H1 (cell line): ENCODE results near the gene ABCG5. TPM values are rescaled to one million over a fixed set of nuclear protein-coding genes. Genes with fewer than 3 reads are reported as not detected.

Source experiments
- CTCF ChIA-PET: fragments of 300-600 bp; sonication (Branson Sonifier 250); formaldehyde crosslinking; loops from one replicate; lab custom pipeline; 2021; ENCODE audit not compliant: partially characterized antibody; lab: Charles Lee
- POLR2A ChIA-PET: fragments of 300-600 bp; sonication (Branson Sonifier 250); formaldehyde crosslinking; loops from one replicate; lab custom pipeline; 2021; ENCODE audit warnings: inconsistent platforms; ENCODE audit not compliant: partially characterized antibody; lab: Charles Lee
- DNase-seq, 2 experiments: peaks; one replicate each; pipeline versions ENCODE4 v3.0.0 to v3.0.0-alpha.2; 2010 to 2022; ENCODE audit warnings: low spot score in 2 of 2, low read depth in 1 of 2, mixed read lengths in 1 of 2
- FAIRE-seq: peaks from 2 replicates; lab custom pipeline; 2011; peaks lifted over from hg19 to GRCh38; lab: Jason Lieb, UNC
- H2AFZ ChIP-seq: 2 replicates; pipeline ENCODE4 v1.8.1; 2012; ENCODE audit warnings: low read length, inconsistent platforms
- H2AK5ac ChIP-seq: 2 replicates; pipeline ENCODE4 v1.6.1; 2013; ENCODE audit warnings: low read depth, low read length
- H2BK120ac ChIP-seq: replicated peaks from 2 replicates; pipeline ENCODE3; 2013; ENCODE audit warnings: low read depth, low read length, inconsistent platforms
- H2BK12ac ChIP-seq: 2 replicates; pipeline ENCODE4 v1.6.1; 2013; ENCODE audit warnings: low read depth, low read length
- H2BK15ac ChIP-seq: 2 replicates; pipeline ENCODE4 v1.6.1; 2013; ENCODE audit warnings: low read length
- H2BK20ac ChIP-seq: 2 replicates; pipeline ENCODE4 v1.6.1; 2013; ENCODE audit warnings: low read length
- H2BK5ac ChIP-seq: 2 replicates; pipeline ENCODE4 v1.6.1; 2013; ENCODE audit warnings: low read depth, low read length
- H3K14ac ChIP-seq: 2 replicates; pipeline ENCODE4 v1.6.1; 2013; ENCODE audit warnings: inconsistent platforms; ENCODE audit not compliant: insufficient read length
- H3K18ac ChIP-seq: 2 replicates; pipeline ENCODE4 v1.6.1; 2013; ENCODE audit warnings: low read length; ENCODE audit errors: extremely low read depth
- H3K23ac ChIP-seq: 2 replicates; pipeline ENCODE4 v1.6.1; 2013; ENCODE audit warnings: inconsistent platforms; ENCODE audit not compliant: insufficient read length
- H3K23me2 ChIP-seq: 2 replicates; pipeline ENCODE4 v1.6.1; 2013; ENCODE audit warnings: low read depth, low read length
- H3K27ac ChIP-seq: 2 replicates; pipeline ENCODE4 v1.6.1; 2011; ENCODE audit warnings: low read depth, low read length, inconsistent platforms
- H3K27me3 ChIP-seq, 4 experiments: replicated peaks in 1 of 4; 1 replicate in 1 of 4; 2 replicates in 3 of 4; pipeline versions ENCODE4 v1.6.1 to v1.8.1; 2011 to 2013; ENCODE audit warnings: low read length in 3 of 4, mild to moderate bottlenecking in 3 of 4, inconsistent platforms in 2 of 4, mixed read lengths in 2 of 4, moderate library complexity in 1 of 4; ENCODE audit not compliant: control insufficient read depth in 3 of 4, insufficient read depth in 3 of 4; ENCODE audit errors: extremely low read depth in 1 of 4
- H3K36me3 ChIP-seq, 4 experiments: 2 replicates each; pipeline versions ENCODE4 v1.6.1 to v1.8.1; 2011 to 2013; ENCODE audit warnings: mild to moderate bottlenecking in 4 of 4, low read length in 3 of 4, moderate library complexity in 2 of 4, control low read depth in 1 of 4, inconsistent platforms in 1 of 4; ENCODE audit not compliant: insufficient read depth in 4 of 4, control insufficient read depth in 2 of 4
- H3K4ac ChIP-seq: replicated peaks from 2 replicates; pipeline ENCODE3; 2013; ENCODE audit warnings: low read length, low read depth, mixed read lengths, inconsistent platforms; ENCODE audit not compliant: insufficient read length
- H3K4me1 ChIP-seq, 4 experiments: replicated peaks in 1 of 4; 1 replicate in 1 of 4; 2 replicates in 3 of 4; pipeline versions ENCODE4 v1.6.1 to v1.8.1; 2011 to 2013; ENCODE audit warnings: low read length in 3 of 4, inconsistent platforms in 2 of 4, mixed read lengths in 1 of 4; ENCODE audit not compliant: insufficient read depth in 4 of 4, control insufficient read depth in 3 of 4
- H3K4me2 ChIP-seq, 2 experiments: 2 replicates each; pipeline versions ENCODE4 v1.6.1 to v1.8.1; 2011 to 2013; ENCODE audit warnings: low read depth in 2 of 2, low read length in 2 of 2, control low read depth in 1 of 2, inconsistent platforms in 1 of 2, mild to moderate bottlenecking in 1 of 2; ENCODE audit not compliant: insufficient read depth in 1 of 2
- H3K4me3 ChIP-seq, 4 experiments: fragments of 200-600, 300-600 bp in 1 of 4; sonication (generic), shearing (Covaris generic), sonication (Bioruptor Twin) in 1 of 4; 2 replicates each; pipeline versions ENCODE4 v1.5.1 to v1.8.1; 2011 to 2016; ENCODE audit warnings: low read length in 4 of 4, low read depth in 3 of 4, control low read depth in 2 of 4, inconsistent platforms in 2 of 4, mild to moderate bottlenecking in 2 of 4, mixed read lengths in 1 of 4, moderate library complexity in 1 of 4; ENCODE audit not compliant: insufficient read depth in 2 of 4; ENCODE audit errors: extremely low read depth in 1 of 4
- H3K56ac ChIP-seq: replicated peaks from 2 replicates; pipeline ENCODE3; 2013; ENCODE audit warnings: low read depth, mild to moderate bottlenecking, mixed read lengths, low read length, inconsistent platforms; ENCODE audit not compliant: insufficient read length
- H3K79me1 ChIP-seq: 2 replicates; pipeline ENCODE4 v1.6.1; 2013; ENCODE audit warnings: low read depth, low read length, control low read depth
- H3K79me2 ChIP-seq, 2 experiments: 2 replicates each; pipeline versions ENCODE4 v1.6.1 to v1.8.1; 2012 to 2013; ENCODE audit warnings: low read length in 2 of 2, mild to moderate bottlenecking in 2 of 2, inconsistent platforms in 1 of 2; ENCODE audit not compliant: insufficient read depth in 2 of 2, control insufficient read depth in 1 of 2
- H3K9ac ChIP-seq, 4 experiments: replicated peaks in 1 of 4; 1 replicate in 1 of 4; 2 replicates in 3 of 4; pipeline versions ENCODE4 v1.6.1 to v1.8.1; 2011 to 2013; ENCODE audit warnings: low read depth in 3 of 4, low read length in 3 of 4, control low read depth in 2 of 4, mild to moderate bottlenecking in 2 of 4, moderate library complexity in 2 of 4, inconsistent platforms in 1 of 4; ENCODE audit errors: extremely low read depth in 1 of 4
- H3K9me3 ChIP-seq, 2 experiments: 2 replicates each; pipeline versions ENCODE4 v1.6.1 to v1.8.1; 2012 to 2013; ENCODE audit warnings: mild to moderate bottlenecking in 2 of 2, moderate library complexity in 2 of 2, control low read depth in 1 of 2, inconsistent platforms in 1 of 2, low read depth in 1 of 2, low read length in 1 of 2, mixed read lengths in 1 of 2; ENCODE audit not compliant: insufficient read depth in 2 of 2
- H4K20me1 ChIP-seq, 2 experiments: replicated peaks in 1 of 2; 2 replicates each; pipeline versions ENCODE3 to v1.8.1; 2011 to 2013; ENCODE audit warnings: inconsistent platforms in 2 of 2, low read length in 2 of 2, mild to moderate bottlenecking in 1 of 2; ENCODE audit not compliant: insufficient read depth in 2 of 2, control insufficient read depth in 1 of 2
- H4K5ac ChIP-seq: 2 replicates; pipeline ENCODE4 v1.6.1; 2013; ENCODE audit warnings: low read length, low read depth, mixed read lengths, inconsistent platforms; ENCODE audit not compliant: insufficient read length
- H4K8ac ChIP-seq: 2 replicates; pipeline ENCODE4 v1.8.0; 2013; ENCODE audit warnings: mild to moderate bottlenecking, moderate library complexity, low read length, inconsistent platforms; ENCODE audit not compliant: insufficient read depth; ENCODE audit errors: extremely low read depth
- H4K91ac ChIP-seq: replicated peaks from 2 replicates; pipeline ENCODE3; 2013; ENCODE audit warnings: low read length, mixed read lengths, inconsistent platforms; ENCODE audit not compliant: insufficient read length
- HDAC6 ChIP-seq: IDR thresholded peaks from one replicate; pipeline ENCODE4 v1.7.1; 2012; ENCODE audit warnings: low read depth, mild to moderate bottlenecking, inconsistent platforms, low read length, moderate library complexity
- TBP ChIP-seq: IDR thresholded peaks from 2 replicates; pipeline ENCODE4 v1.6.1; 2011; ENCODE audit warnings: low read depth, low read length, improper control_type of control experiment
- USF2 ChIP-seq: IDR thresholded peaks from 2 replicates; pipeline ENCODE4 v1.6.1; 2011; ENCODE audit warnings: low read length, improper control_type of control experiment
- WGBS, 2 experiments: shearing (Covaris generic) in 1 of 2; methylation state at CpG; one replicate each; pipeline versions ENCODE4 v1.1.6 to v1.1.7; 2013 to 2015; ENCODE audit warnings: low lambda C conversion rate in 2 of 2, mixed read lengths in 2 of 2, inconsistent platforms in 1 of 2, low coverage in 1 of 2, missing lambda C conversion rate in 1 of 2; ENCODE audit not compliant: insufficient replicate concordance in 2 of 2, insufficient coverage in 1 of 2, insufficient read length in 1 of 2; ENCODE audit errors: extremely low coverage in 1 of 2, missing lambda C conversion rate in 1 of 2; 5-methylcytosine and 5-hydroxymethylcytosine counted together
- polyA plus RNA-seq, 7 experiments: library from polyadenylated mRNA; depleted of rRNA in 3 of 7; stranded (reverse) in 5 of 7; unstranded in 2 of 7; fragments of >200 nt in 5 of 7; fragments of 200-250 nt in 2 of 7; gene quantifications; 1 replicate in 5 of 7; 2 replicates in 1 of 7; 4 replicates in 1 of 7; pipeline versions ENCODE4 v1.2.1 to v1.2.3, GENCODE V29; 2011 to 2013; ENCODE audit warnings: missing spikeins in 2 of 7, mixed read lengths in 2 of 7
- total RNA-seq: library from RNA; stranded (reverse); fragmentation: NEBNext Ultra II Directional; extraction: Animal tissue kit (Norgen Biotek cat#: 25700); gene quantifications from 2 replicates; pipeline ENCODE4 v1.2.1, GENCODE V29; 2021

ABCG5 gene
- total and polyA plus RNA-seq, 2 of the 8 experiments (the other 6 are each of a cell fraction or from before 2014, with no cell fraction given), result not detected

- POLR2A ChIA-PET, result interaction anchor here (0.9 kb wide), 1 partner anchor 234 kb away, joined by 3 read pairs; no protein-coding TSS in a partner anchor
- H3K9me3 ChIP-seq, result no peaks in the 10 kb centered on the region
- H3K79me2 ChIP-seq, result no peaks in the 10 kb centered on the region
- DNase-seq (peak in 1 of 2 experiments; percentile 32), FAIRE-seq (no peak)
- no peak overlapping the region for H2BK20ac ChIP-seq
- CTCF ChIA-PET, result interaction anchor here (0.6 to 2.8 kb wide), 4 partner anchors 22 to 682 kb away, joined by 3 to 6 read pairs (median 6); no protein-coding TSS in a partner anchor
- H3K4me2 ChIP-seq, result no peak overlapping the region
- no peak overlapping the region for H3K56ac ChIP-seq
- H3K36me3 ChIP-seq, result no peaks in the 10 kb centered on the region
- no peak overlapping the region; the same call in 1 of the 2 replicates for H4K8ac ChIP-seq
- WGBS, 2 experiments, result 94% methylated on average over 11 of the region's 11 CpGs; no CpG with 5 or more reads in 1 of the 2 experiments
- no peak overlapping the region for H4K5ac ChIP-seq
- H3K14ac ChIP-seq, result no peak overlapping the region
- no peak overlapping the region for H3K4ac ChIP-seq
- H2BK5ac ChIP-seq, result no peak overlapping the region
- no peaks in the 10 kb centered on the region for H3K79me1 ChIP-seq
- no peak overlapping the region for H3K9ac ChIP-seq
- peak overlapping the region; percentile 77; the same call in 1 of the 2 replicates for H2AFZ ChIP-seq
- H3K27me3 ChIP-seq, result no peaks in the 10 kb centered on the region
- H3K18ac ChIP-seq, result no peak overlapping the region
- no peak overlapping the region for H2BK15ac ChIP-seq
- no peaks in the 10 kb centered on the region for H3K23me2 ChIP-seq
- no peak overlapping the region for H2BK12ac ChIP-seq
- H4K20me1 ChIP-seq, result no peaks in the 10 kb centered on the region
- H2AK5ac ChIP-seq, result no peak overlapping the region
- no peak overlapping the region for H3K27ac ChIP-seq
- H3K4me1 ChIP-seq, result peaks cover 0 to 3% (median 1%) of the 10 kb centered on the region in 4 experiments; a peak in 2 of 7 replicates
- no peak overlapping the region for H3K4me3 ChIP-seq
- no peak overlapping the region for H4K91ac ChIP-seq
- H2BK120ac ChIP-seq, result no peak overlapping the region
- TF ChIP-seq TBP (no peak), HDAC6 (no peak), USF2 (no peak)
- H3K23ac ChIP-seq, result no peak overlapping the region
Observed at GRCh38 chr2:43823751-43824150, 14.9 kb downstream of the ABCG5 start.
